Measurements from ENCODE around the gene EIF4G2.

Gene EIF4G2

DNA sequence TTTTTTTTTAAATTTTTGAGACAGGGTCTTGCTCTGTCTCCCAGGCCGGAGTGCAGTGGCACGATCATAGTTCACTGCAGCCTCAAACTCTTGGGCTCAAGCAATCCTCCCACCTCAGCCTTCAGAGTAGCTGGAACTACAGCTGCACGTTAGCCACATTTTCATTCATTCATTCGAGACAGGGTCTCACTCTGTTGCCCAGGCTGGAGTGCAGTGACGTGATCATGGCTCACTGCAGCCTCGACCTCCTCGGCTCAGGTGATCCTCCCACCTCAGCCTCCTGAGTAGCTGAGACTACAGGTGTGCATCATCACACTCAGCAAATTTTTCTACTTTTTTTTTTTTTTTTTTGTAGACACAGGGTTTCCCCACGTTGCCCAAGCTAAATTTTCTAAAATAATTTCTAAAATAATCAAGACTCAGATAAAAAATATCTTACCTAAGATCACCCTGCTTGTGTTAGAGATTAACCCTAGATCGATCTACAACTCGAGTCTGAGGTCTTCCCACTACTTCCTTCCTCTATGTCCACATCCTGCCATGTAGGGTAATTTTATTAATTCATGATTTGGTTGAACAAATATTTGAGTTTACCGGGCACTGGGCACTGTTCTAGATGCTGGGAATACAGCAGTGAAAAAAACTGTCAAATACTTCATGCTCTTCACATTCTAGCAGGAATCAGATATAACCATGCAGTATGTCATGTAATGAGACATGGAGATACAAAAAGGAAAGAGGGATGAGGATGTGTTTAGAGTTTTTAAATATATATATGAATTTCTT, 15.1 kb downstream of the EIF4G2 start:
- Histone ChIP-seq H3K9ac (ENCODE audit: low read length in 2 of 2) (no peak overlapping the region), H3K9me3 (ENCODE audit: control insufficient read depth in 2 of 2, low read length in 2 of 2) (no peaks in the 10 kb centered on the region), H3K4me3 (ENCODE audit: low read length in 2 of 2) (no peak overlapping the region), H3K27me3 (ENCODE audit: control insufficient read depth in 1 of 2, insufficient read depth in 2 of 2, low read length in 2 of 2) (no peaks in the 10 kb centered on the region), H3K27ac (ENCODE audit: low read length) (no peak overlapping the region), H3K4me1 (ENCODE audit: control insufficient read depth, insufficient read depth, low read length) (peaks cover 3% of the 10 kb centered on the region), H3K36me3 (ENCODE audit: control insufficient read depth in 2 of 2, insufficient read depth in 2 of 2, low read length in 2 of 2) (peaks cover 21 to 24% of the 10 kb centered on the region in 2 donors)

- H3K9me3 ChIP-seq (ENCODE audit: control insufficient read depth in 2 of 2, low read length in 2 of 2), result no peaks in the 10 kb centered on the region
- no peak overlapping the region for H3K27ac ChIP-seq (ENCODE audit: low read length)
- peak overlapping the region in 1 of 2 donors; percentile 63 for H3K4me3 ChIP-seq (ENCODE audit: low read length in 2 of 2)
- H3K9ac ChIP-seq (ENCODE audit: low read length in 2 of 2), result no peak overlapping the region
- no peaks in the 10 kb centered on the region for H3K27me3 ChIP-seq (ENCODE audit: control insufficient read depth in 1 of 2, insufficient read depth in 2 of 2, low read length in 2 of 2)
- peaks cover 10 to 14% of the 10 kb centered on the region in 2 donors for H3K36me3 ChIP-seq (ENCODE audit: control insufficient read depth in 2 of 2, insufficient read depth in 2 of 2, low read length in 2 of 2)
- H3K4me1 ChIP-seq (ENCODE audit: control insufficient read depth, insufficient read depth, low read length), result peaks cover 3% of the 10 kb centered on the region
Measured at GRCh38 chr11:10792385-10793068, 16.2 kb downstream of the EIF4G2 start.

GRCh38 chr11:10786451-10786850, 22.3 kb downstream of the EIF4G2 start:
- no peak overlapping the region for H3K4me3 ChIP-seq (ENCODE audit: low read length in 2 of 2)
- H3K36me3 ChIP-seq (ENCODE audit: control insufficient read depth in 2 of 2, insufficient read depth in 2 of 2, low read length in 2 of 2), result no peaks in the 10 kb centered on the region
- no peak overlapping the region for H3K9ac ChIP-seq (ENCODE audit: low read length in 2 of 2)
- no peaks in the 10 kb centered on the region for H3K27me3 ChIP-seq (ENCODE audit: control insufficient read depth in 1 of 2, insufficient read depth in 2 of 2, low read length in 2 of 2)
- peaks cover 5% of the 10 kb centered on the region for H3K4me1 ChIP-seq (ENCODE audit: control insufficient read depth, insufficient read depth, low read length)
- no peak overlapping the region for H3K27ac ChIP-seq (ENCODE audit: low read length)
- H3K9me3 ChIP-seq (ENCODE audit: control insufficient read depth in 2 of 2, low read length in 2 of 2), result no peaks in the 10 kb centered on the region

GRCh38 chr11:10785146-10785474, 23.6 kb downstream of the EIF4G2 start:
- Histone ChIP-seq H3K4me1 (ENCODE audit: control insufficient read depth, insufficient read depth, low read length) (peaks cover 8% of the 10 kb centered on the region), H3K36me3 (ENCODE audit: control insufficient read depth in 2 of 2, insufficient read depth in 2 of 2, low read length in 2 of 2) (peaks cover 0 to under 1% of the 10 kb centered on the region in 2 donors), H3K4me3 (ENCODE audit: low read length in 2 of 2) (no peak overlapping the region), H3K9me3 (ENCODE audit: control insufficient read depth in 2 of 2, low read length in 2 of 2) (no peaks in the 10 kb centered on the region), H3K9ac (ENCODE audit: low read length in 2 of 2) (no peak overlapping the region), H3K27ac (ENCODE audit: low read length) (no peak overlapping the region), H3K27me3 (ENCODE audit: control insufficient read depth in 1 of 2, insufficient read depth in 2 of 2, low read length in 2 of 2) (no peaks in the 10 kb centered on the region)

DNA sequence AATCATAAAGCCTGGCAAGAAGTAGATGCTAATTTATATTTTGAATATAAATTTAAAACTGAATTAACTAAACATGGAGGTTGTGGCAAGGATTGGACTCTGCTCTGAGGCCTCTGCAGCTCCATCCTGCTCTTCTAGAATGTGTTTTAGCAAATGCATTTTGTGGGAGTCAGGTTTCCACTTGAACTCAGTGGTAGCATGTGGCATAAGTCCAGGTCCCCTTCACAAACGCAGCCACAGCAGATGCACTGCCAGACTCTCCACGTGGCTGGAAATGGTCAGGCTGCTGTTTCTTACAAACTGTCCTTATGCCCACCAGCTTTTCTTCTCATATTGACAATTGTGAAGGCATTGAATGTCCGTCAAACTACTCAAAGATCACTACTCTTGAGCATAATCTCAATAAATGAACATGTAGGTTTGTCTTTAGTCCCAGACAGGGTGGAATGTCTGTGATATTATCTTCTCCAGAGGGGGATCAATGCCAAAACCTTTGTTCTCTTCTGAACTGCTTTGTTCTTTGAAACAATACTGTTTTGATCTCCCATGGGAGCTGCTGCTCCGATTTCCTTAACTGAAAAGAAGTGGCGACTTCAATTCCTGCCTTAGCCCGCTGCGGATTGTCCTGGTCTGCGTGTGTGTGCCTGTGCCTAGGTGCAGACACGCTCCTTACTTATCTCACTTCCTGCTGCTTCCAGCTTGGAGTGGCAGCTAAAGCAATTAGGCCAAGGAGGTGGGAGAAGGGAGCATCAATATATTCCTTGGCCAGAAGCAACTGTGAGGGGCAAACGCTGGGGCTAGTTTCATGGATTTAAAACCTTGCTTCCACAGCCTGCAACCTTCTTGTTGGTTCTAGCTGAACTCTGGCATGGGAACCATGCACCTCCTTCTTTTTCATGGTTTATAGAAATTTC, 24.2 kb downstream of the EIF4G2 start:
- Histone ChIP-seq H3K27me3 (ENCODE audit: control insufficient read depth in 1 of 2, insufficient read depth in 2 of 2, low read length in 2 of 2) (no peaks in the 10 kb centered on the region), H3K4me3 (ENCODE audit: low read length in 2 of 2) (no peak overlapping the region), H3K9ac (ENCODE audit: low read length in 2 of 2) (no peak overlapping the region), H3K9me3 (ENCODE audit: control insufficient read depth in 2 of 2, low read length in 2 of 2) (no peaks in the 10 kb centered on the region), H3K27ac (ENCODE audit: low read length) (no peak overlapping the region), H3K36me3 (ENCODE audit: control insufficient read depth in 2 of 2, insufficient read depth in 2 of 2, low read length in 2 of 2) (peaks cover 0 to 2% of the 10 kb centered on the region in 2 donors), H3K4me1 (ENCODE audit: control insufficient read depth, insufficient read depth, low read length) (peaks cover 8% of the 10 kb centered on the region)

- no peak overlapping the region for H3K27ac ChIP-seq (ENCODE audit: low read length)
Measured at GRCh38 chr11:10780040-10780439, 28.7 kb downstream of the EIF4G2 start.

GRCh38 chr11:10779086-10779485, 29.6 kb downstream of the EIF4G2 start:
- no peak overlapping the region for H3K4me3 ChIP-seq (ENCODE audit: low read length in 2 of 2)
- peaks cover 29 to 31% of the 10 kb centered on the region in 2 donors for H3K36me3 ChIP-seq (ENCODE audit: control insufficient read depth in 2 of 2, insufficient read depth in 2 of 2, low read length in 2 of 2)
- H3K9me3 ChIP-seq (ENCODE audit: control insufficient read depth in 2 of 2, low read length in 2 of 2), result no peaks in the 10 kb centered on the region
- H3K27me3 ChIP-seq (ENCODE audit: control insufficient read depth in 1 of 2, insufficient read depth in 2 of 2, low read length in 2 of 2), result no peaks in the 10 kb centered on the region
- H3K9ac ChIP-seq (ENCODE audit: low read length in 2 of 2), result no peak overlapping the region
- H3K4me1 ChIP-seq (ENCODE audit: control insufficient read depth, insufficient read depth, low read length), result peaks cover 3% of the 10 kb centered on the region
- H3K27ac ChIP-seq (ENCODE audit: low read length), result peak overlapping the region; percentile 67

More at GRCh38 chr11:10780040-10780439, 28.7 kb downstream of the EIF4G2 start:
- H3K4me1 ChIP-seq (ENCODE audit: control insufficient read depth, insufficient read depth, low read length), result peaks cover 8% of the 10 kb centered on the region
- H3K36me3 ChIP-seq (ENCODE audit: control insufficient read depth in 2 of 2, insufficient read depth in 2 of 2, low read length in 2 of 2), result peaks cover 21% of the 10 kb centered on the region in 2 donors
- no peaks in the 10 kb centered on the region for H3K27me3 ChIP-seq (ENCODE audit: control insufficient read depth in 1 of 2, insufficient read depth in 2 of 2, low read length in 2 of 2)
- no peaks in the 10 kb centered on the region for H3K9me3 ChIP-seq (ENCODE audit: control insufficient read depth in 2 of 2, low read length in 2 of 2)
- no peak overlapping the region for H3K4me3 ChIP-seq (ENCODE audit: low read length in 2 of 2)
- no peak overlapping the region for H3K9ac ChIP-seq (ENCODE audit: low read length in 2 of 2)

DNA sequence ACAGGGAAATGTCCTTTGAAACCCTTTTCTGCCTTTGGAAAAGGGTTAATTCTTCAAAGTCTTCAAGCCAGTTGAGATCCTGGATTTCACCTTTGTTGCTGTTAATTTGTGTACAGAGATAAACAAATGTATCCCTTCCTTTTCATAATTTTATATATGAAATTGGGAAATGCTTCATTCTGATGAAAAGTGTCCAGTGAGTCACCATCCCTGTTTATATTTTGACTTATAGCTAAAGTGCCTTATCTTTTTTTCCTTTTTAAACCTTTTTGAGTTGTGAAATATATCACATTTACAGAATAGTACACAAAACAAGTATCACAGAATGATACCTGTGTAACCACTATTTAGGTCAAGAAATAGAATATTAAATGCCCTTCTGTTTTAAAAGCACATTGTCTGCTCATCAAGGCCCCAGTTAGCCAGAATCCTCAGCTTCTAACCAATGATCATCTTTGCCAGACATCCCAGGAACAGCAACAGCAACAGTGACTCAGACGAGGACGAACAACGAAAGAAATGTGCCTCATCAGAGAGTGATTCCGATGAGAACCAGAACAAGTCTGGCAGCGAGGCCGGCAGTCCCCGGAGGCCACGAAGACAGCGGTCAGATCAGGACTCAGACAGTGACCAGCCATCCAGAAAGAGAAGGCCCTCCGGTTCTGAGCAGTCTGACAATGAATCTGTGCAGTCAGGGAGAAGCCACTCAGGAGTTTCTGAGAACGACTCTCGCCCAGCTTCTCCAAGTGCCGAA, 30.3 kb downstream of the EIF4G2 start:
- Histone ChIP-seq H3K27me3 (ENCODE audit: control insufficient read depth in 1 of 2, insufficient read depth in 2 of 2, low read length in 2 of 2) (no peaks in the 10 kb centered on the region), H3K4me1 (ENCODE audit: control insufficient read depth, insufficient read depth, low read length) (peaks cover 3% of the 10 kb centered on the region), H3K27ac (ENCODE audit: low read length) (peak overlapping the region; percentile 67), H3K36me3 (ENCODE audit: control insufficient read depth in 2 of 2, insufficient read depth in 2 of 2, low read length in 2 of 2) (peaks cover 34 to 37% of the 10 kb centered on the region in 2 donors), H3K9me3 (ENCODE audit: control insufficient read depth in 2 of 2, low read length in 2 of 2) (no peaks in the 10 kb centered on the region), H3K9ac (ENCODE audit: low read length in 2 of 2) (peak overlapping the region in 1 of 2 donors; percentile 21), H3K4me3 (ENCODE audit: low read length in 2 of 2) (peak overlapping the region in 1 of 2 donors; percentile 29)

GRCh38 chr11:10777806-10778205, 30.9 kb downstream of the EIF4G2 start:
- peak overlapping the region; percentile 67 for H3K27ac ChIP-seq (ENCODE audit: low read length)
- no peak overlapping the region for H3K4me3 ChIP-seq (ENCODE audit: low read length in 2 of 2)
- no peak overlapping the region for H3K9ac ChIP-seq (ENCODE audit: low read length in 2 of 2)
- peaks cover 3% of the 10 kb centered on the region for H3K4me1 ChIP-seq (ENCODE audit: control insufficient read depth, insufficient read depth, low read length)
- no peaks in the 10 kb centered on the region for H3K27me3 ChIP-seq (ENCODE audit: control insufficient read depth in 1 of 2, insufficient read depth in 2 of 2, low read length in 2 of 2)
- peaks cover 40 to 43% of the 10 kb centered on the region in 2 donors for H3K36me3 ChIP-seq (ENCODE audit: control insufficient read depth in 2 of 2, insufficient read depth in 2 of 2, low read length in 2 of 2)
- no peaks in the 10 kb centered on the region for H3K9me3 ChIP-seq (ENCODE audit: control insufficient read depth in 2 of 2, low read length in 2 of 2)

- H3K4me3 ChIP-seq (ENCODE audit: low read length in 2 of 2), result no peak overlapping the region
- H3K9ac ChIP-seq (ENCODE audit: low read length in 2 of 2), result no peak overlapping the region
- H3K9me3 ChIP-seq (ENCODE audit: control insufficient read depth in 2 of 2, low read length in 2 of 2), result no peaks in the 10 kb centered on the region
- H3K36me3 ChIP-seq (ENCODE audit: control insufficient read depth in 2 of 2, insufficient read depth in 2 of 2, low read length in 2 of 2), result peaks cover 42 to 47% of the 10 kb centered on the region in 2 donors
- peak overlapping the region; percentile 67 for H3K27ac ChIP-seq (ENCODE audit: low read length)
- H3K27me3 ChIP-seq (ENCODE audit: control insufficient read depth in 1 of 2, insufficient read depth in 2 of 2, low read length in 2 of 2), result no peaks in the 10 kb centered on the region
- peaks cover 3% of the 10 kb centered on the region for H3K4me1 ChIP-seq (ENCODE audit: control insufficient read depth, insufficient read depth, low read length)
Measured at GRCh38 chr11:10777393-10777793, 31.3 kb downstream of the EIF4G2 start.

Data from stomach smooth muscle (tissue), 2 donors.